Smooth muscle cell (in vitro differentiated cells): ENCODE measurements around the gene GNAI3. TPM values are rescaled to one million over a fixed set of nuclear protein-coding genes. Genes with fewer than 3 reads are reported as not detected.

Experiments used
- DNase-seq: peaks from one replicate; lab custom pipeline; 2025; ENCODE audit not compliant: unreplicated experiment; lab: John Stamatoyannopoulos, UW
- H2AFZ ChIP-seq: fragments of 200-600 bp; sonication (generic); 2 replicates; pipeline ENCODE4 v1.6.0; 2016; ENCODE audit warnings: antibody characterized with exemption, low read depth, mild to moderate bottlenecking
- H3F3A ChIP-seq: fragments of 200-600 bp; sonication (generic); 2 replicates; pipeline ENCODE4 v1.6.0; 2017; ENCODE audit warnings: antibody characterized with exemption, low read depth
- H3K27ac ChIP-seq: fragments of 200-600 bp; sonication (generic); 2 replicates; pipeline ENCODE4 v1.5.1; 2016; ENCODE audit warnings: low read depth, mild to moderate bottlenecking
- H3K27me3 ChIP-seq: fragments of 200-600 bp; sonication (generic); 2 replicates; pipeline ENCODE4 v1.6.1; 2016; ENCODE audit warnings: low read depth, mild to moderate bottlenecking
- H3K36me3 ChIP-seq: fragments of 200-600 bp; sonication (generic); 2 replicates; pipeline ENCODE4 v1.5.1; 2016; ENCODE audit warnings: low read depth
- H3K4me1 ChIP-seq: fragments of 200-600 bp; sonication (generic); 2 replicates; pipeline ENCODE4 v1.5.1; 2016; ENCODE audit warnings: low read depth
- H3K4me2 ChIP-seq: fragments of 200-600 bp; sonication (generic); 2 replicates; pipeline ENCODE4 v1.6.0; 2016; ENCODE audit warnings: mild to moderate bottlenecking
- H3K4me3 ChIP-seq: fragments of 200-600 bp; sonication (generic); 2 replicates; pipeline ENCODE4 v1.5.1; 2016; ENCODE audit warnings: mild to moderate bottlenecking
- H3K79me2 ChIP-seq: fragments of 200-600 bp; sonication (generic); 2 replicates; pipeline ENCODE4 v1.6.0; 2016; ENCODE audit warnings: low read depth, mild to moderate bottlenecking
- H3K9ac ChIP-seq: fragments of 200-600 bp; sonication (generic); 2 replicates; pipeline ENCODE4 v1.6.0; 2016; ENCODE audit warnings: low read depth
- H3K9me3 ChIP-seq: fragments of 200-600 bp; sonication (generic); replicated peaks from 2 replicates; pipeline ENCODE4 v1.5.1; 2016; ENCODE audit warnings: low read depth
- H4K20me1 ChIP-seq: fragments of 200-600 bp; sonication (generic); 2 replicates; pipeline ENCODE4 v1.6.0; 2016; ENCODE audit warnings: low read depth
- WGBS: methylation state at CpG from one replicate; pipeline ENCODE4 v1.1.7; 2016; ENCODE audit warnings: low lambda C conversion rate; 5-methylcytosine and 5-hydroxymethylcytosine counted together
- polyA plus RNA-seq: library from polyadenylated mRNA; unstranded; fragments of >200 nt; fragmentation: Nextera tagmentation; extraction: Ambion mirVana; gene quantifications from 2 replicates; pipeline ENCODE4 v1.2.1, GENCODE V29; 2016
- total RNA-seq: library from RNA; depleted of rRNA; stranded (reverse); fragments of >200 nt; gene quantifications from 2 replicates; pipeline ENCODE4 v1.2.3, GENCODE V29; 2014
- TF ChIP-seq, protein P1 (sequence below): fragments of 200-600 bp; sonication (generic); IDR thresholded peaks from 2 replicates; pipeline ENCODE4 v1.5.1; 2017; ENCODE audit warnings: borderline replicate concordance, mild to moderate bottlenecking, antibody characterized with exemption; ENCODE audit not compliant: insufficient read depth, poor library complexity, severe bottlenecking

The GNAI3 gene
- total and polyA plus RNA-seq, 2 experiments from 2014 or later = 11.4 to 15.4 TPM

DNA sequence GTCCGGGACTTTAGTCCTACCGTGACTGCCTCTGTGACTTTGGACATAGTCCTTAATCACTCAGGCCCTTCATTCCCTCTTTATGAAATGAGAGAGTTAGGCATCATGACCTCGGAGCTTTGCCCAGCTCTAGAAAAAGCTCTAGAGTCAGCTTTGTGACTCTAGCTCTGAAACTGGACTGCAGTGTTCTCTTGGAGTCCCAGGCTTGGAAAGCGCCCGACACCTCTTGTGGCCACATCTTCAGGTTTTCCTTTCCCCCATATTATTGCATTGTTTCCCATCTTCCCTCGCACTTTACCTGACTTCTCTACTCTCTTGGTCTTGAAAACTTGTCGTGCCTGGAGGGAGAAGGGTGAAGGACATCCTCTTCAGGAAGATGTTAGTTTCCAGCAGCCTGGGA is 26.4 kb upstream of the GNAI3 start:
- no peaks in the 10 kb centered on the region for H3K9me3 ChIP-seq
- 98% methylated on average over 7 of the region's 7 CpGs for WGBS
- H3K4me3 ChIP-seq = no peak overlapping the region
- H3K79me2 ChIP-seq = no peaks in the 10 kb centered on the region
- no peaks in the 10 kb centered on the region for H3K36me3 ChIP-seq
- no peak for DNase-seq
- H3K9ac ChIP-seq = no peak overlapping the region
- H3K27me3 ChIP-seq = peaks cover 3% of the 10 kb centered on the region
- H3F3A ChIP-seq = no peaks in the 10 kb centered on the region
- peak overlapping the region; percentile 46 for H2AFZ ChIP-seq
- no peak overlapping the region for H3K27ac ChIP-seq
- TF ChIP-seq, protein P1, sequence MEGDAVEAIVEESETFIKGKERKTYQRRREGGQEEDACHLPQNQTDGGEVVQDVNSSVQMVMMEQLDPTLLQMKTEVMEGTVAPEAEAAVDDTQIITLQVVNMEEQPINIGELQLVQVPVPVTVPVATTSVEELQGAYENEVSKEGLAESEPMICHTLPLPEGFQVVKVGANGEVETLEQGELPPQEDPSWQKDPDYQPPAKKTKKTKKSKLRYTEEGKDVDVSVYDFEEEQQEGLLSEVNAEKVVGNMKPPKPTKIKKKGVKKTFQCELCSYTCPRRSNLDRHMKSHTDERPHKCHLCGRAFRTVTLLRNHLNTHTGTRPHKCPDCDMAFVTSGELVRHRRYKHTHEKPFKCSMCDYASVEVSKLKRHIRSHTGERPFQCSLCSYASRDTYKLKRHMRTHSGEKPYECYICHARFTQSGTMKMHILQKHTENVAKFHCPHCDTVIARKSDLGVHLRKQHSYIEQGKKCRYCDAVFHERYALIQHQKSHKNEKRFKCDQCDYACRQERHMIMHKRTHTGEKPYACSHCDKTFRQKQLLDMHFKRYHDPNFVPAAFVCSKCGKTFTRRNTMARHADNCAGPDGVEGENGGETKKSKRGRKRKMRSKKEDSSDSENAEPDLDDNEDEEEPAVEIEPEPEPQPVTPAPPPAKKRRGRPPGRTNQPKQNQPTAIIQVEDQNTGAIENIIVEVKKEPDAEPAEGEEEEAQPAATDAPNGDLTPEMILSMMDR = no peak
- no peaks in the 10 kb centered on the region for H4K20me1 ChIP-seq
- H3K4me2 ChIP-seq = no peak overlapping the region
- no peaks in the 10 kb centered on the region for H3K4me1 ChIP-seq

DNA sequence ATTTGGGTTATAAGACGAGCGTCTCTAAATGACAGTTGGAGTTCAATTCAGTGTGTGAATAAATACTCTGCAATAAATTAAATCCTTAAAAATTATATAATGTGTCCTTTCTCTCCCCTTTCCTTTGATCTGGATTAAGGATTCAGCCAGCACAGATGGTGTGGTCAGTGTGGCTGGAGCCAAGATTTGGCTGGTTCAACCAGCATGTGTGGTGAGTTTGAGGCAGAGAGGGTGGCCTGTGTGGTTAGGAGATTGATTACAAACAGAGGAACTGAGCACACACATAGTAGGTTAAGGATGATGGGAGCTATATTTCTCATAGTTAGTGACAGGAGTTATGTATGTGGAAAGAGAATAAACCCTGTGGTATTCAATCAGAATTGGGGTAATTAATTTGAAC is 24.7 kb upstream of the GNAI3 start:
- TF ChIP-seq, protein P1 = no peak
- no peaks in the 10 kb centered on the region for H3K4me1 ChIP-seq
- no peak overlapping the region for H3K9ac ChIP-seq
- no peaks in the 10 kb centered on the region for H3K36me3 ChIP-seq
- H3K4me3 ChIP-seq = no peak overlapping the region
- peaks cover 7% of the 10 kb centered on the region for H3K27me3 ChIP-seq
- DNase-seq = no peak
- WGBS = 93% methylated on average over 2 of the region's 2 CpGs
- H3K27ac ChIP-seq = no peak overlapping the region
- no peaks in the 10 kb centered on the region for H3K9me3 ChIP-seq
- no peaks in the 10 kb centered on the region for H3K79me2 ChIP-seq
- no peaks in the 10 kb centered on the region for H4K20me1 ChIP-seq
- H3F3A ChIP-seq = no peaks in the 10 kb centered on the region
- no peak overlapping the region for H2AFZ ChIP-seq
- no peak overlapping the region for H3K4me2 ChIP-seq

DNA sequence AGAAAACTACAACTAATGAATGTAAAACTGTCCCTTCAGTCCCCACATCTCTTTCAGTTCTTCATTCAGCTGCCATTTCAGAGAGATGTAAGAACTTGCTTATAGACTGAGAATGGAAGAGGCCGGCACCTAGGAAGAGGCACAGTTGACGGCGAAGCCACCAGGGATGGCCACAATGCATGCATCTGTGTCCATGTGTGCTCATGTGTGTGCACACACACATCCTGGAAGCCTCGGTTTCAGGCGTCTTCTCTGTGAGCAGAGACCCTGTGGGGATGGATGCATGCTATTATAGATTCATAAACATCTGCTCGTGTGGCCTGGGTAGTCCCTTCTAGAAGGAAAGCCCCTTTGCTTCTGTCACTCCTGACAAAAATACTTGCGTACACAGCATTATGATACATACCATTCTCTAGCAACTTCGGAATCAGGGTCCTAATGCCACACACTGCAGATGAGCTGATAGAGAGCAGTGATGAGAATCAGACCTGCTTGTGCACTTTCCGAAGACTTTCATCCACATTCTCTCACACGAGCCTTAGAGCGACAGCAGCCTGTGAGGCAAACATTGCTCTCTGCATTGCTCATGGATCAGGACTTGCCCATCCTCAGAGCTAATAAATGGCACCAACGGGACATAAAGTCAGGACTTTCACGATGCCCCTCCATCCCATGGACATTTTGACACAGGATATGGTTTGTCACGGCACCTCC is 21.2 kb upstream of the GNAI3 start:
- no peak overlapping the region for H3K9ac ChIP-seq
- H3K36me3 ChIP-seq = no peaks in the 10 kb centered on the region
- H2AFZ ChIP-seq = no peak overlapping the region
- H3K4me1 ChIP-seq = no peaks in the 10 kb centered on the region
- TF ChIP-seq, protein P1 = no peak
- WGBS = 85% methylated on average over 14 of the region's 14 CpGs
- no peaks in the 10 kb centered on the region for H3K9me3 ChIP-seq
- no peak overlapping the region for H3K4me3 ChIP-seq
- H3K79me2 ChIP-seq = no peaks in the 10 kb centered on the region
- H3K27ac ChIP-seq = no peak overlapping the region
- no peaks in the 10 kb centered on the region for H3F3A ChIP-seq
- no peak overlapping the region for H3K4me2 ChIP-seq
- peaks cover 7% of the 10 kb centered on the region for H3K27me3 ChIP-seq
- no peak for DNase-seq
- H4K20me1 ChIP-seq = no peaks in the 10 kb centered on the region
